Thyroid gland (tissue), 4 donors: ENCODE measurements around the gene SEL1L.
"Not testable (repeated sequence)": the region's sequence is repeated elsewhere in the genome, so short reads cannot be mapped to it uniquely, and the experiment has no call there.

Experiments used
- POLR2A ChIP-seq, 2 donors: fragments of 450-650 bp; IDR thresholded peaks; one replicate each; pipeline ENCODE4 v1.6.1; 2017; ENCODE audit warnings: antibody characterized with exemption in 2 of 2, mild to moderate bottlenecking in 2 of 2, moderate library complexity in 1 of 2
- TF ChIP-seq, protein P1 (sequence below), 6 experiments: fragments of 200-600 bp in 3 of 6; fragments of 450-650 bp in 3 of 6; sonication (generic) in 3 of 6; IDR thresholded peaks; one replicate each; pipeline ENCODE4 v1.5.1; 2016 to 2019; ENCODE audit warnings: antibody characterized with exemption in 6 of 6, mild to moderate bottlenecking in 2 of 6, inconsistent platforms in 1 of 6, moderate library complexity in 1 of 6

DNA sequence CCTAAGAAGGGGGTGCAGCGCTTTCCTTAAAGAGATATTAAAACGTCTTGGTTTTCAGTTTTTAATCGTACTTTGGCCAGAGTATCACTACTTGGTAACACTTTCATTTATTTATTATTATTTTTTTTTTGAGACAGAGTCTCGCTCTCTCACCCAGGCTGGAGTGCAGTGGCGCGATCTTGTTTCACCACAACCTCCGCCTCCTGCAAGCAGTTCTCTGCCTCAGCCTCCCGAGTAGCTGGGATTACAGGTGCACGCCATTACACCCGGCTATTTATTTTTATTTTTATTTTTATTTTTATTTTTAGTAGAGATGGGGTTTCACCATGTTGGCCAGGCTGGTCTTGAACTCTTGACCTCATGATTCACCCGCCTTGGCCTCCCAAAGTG is 68.7 kb downstream of the SEL1L start:
- TF ChIP-seq, protein P1, sequence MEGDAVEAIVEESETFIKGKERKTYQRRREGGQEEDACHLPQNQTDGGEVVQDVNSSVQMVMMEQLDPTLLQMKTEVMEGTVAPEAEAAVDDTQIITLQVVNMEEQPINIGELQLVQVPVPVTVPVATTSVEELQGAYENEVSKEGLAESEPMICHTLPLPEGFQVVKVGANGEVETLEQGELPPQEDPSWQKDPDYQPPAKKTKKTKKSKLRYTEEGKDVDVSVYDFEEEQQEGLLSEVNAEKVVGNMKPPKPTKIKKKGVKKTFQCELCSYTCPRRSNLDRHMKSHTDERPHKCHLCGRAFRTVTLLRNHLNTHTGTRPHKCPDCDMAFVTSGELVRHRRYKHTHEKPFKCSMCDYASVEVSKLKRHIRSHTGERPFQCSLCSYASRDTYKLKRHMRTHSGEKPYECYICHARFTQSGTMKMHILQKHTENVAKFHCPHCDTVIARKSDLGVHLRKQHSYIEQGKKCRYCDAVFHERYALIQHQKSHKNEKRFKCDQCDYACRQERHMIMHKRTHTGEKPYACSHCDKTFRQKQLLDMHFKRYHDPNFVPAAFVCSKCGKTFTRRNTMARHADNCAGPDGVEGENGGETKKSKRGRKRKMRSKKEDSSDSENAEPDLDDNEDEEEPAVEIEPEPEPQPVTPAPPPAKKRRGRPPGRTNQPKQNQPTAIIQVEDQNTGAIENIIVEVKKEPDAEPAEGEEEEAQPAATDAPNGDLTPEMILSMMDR (IDR thresholded peaks at IDR 0.05) = not testable (repeated sequence)
- TF ChIP-seq POLR2A (IDR thresholded peaks at IDR 0.05) = not testable (repeated sequence)
